Spleen (tissue), 11 donors: ENCODE measurements around the gene DPYSL4. TPM values are rescaled to one million over a fixed set of nuclear protein-coding genes. Genes with fewer than 3 reads are reported as not detected.

ENCODE experiments used
- DNase-seq: peaks from one replicate; pipeline ENCODE4 v3.0.0-alpha.2; 2020
- H3K27ac ChIP-seq, 8 donors: fragments of 200-600 bp; sonication (generic) in 7 of 8; 1 replicate in 4 of 8; 2 replicates in 4 of 8; pipeline versions ENCODE4 v1.5.0 to v1.8.0; 2016 to 2021; ENCODE audit warnings: inconsistent platforms in 4 of 8, mild to moderate bottlenecking in 4 of 8, moderate library complexity in 1 of 8
- H3K27me3 ChIP-seq, 7 donors: fragments of 200-600 bp; sonication (generic) in 6 of 7; replicated peaks in 1 of 7; 1 replicate in 4 of 7; 2 replicates in 3 of 7; pipeline versions ENCODE4 v1.5.0 to v1.8.0; 2016 to 2021; ENCODE audit warnings: inconsistent platforms in 3 of 7, mild to moderate bottlenecking in 1 of 7
- H3K36me3 ChIP-seq, 6 donors: fragments of 200-600 bp; sonication (generic) in 5 of 6; 1 replicate in 4 of 6; 2 replicates in 2 of 6; pipeline versions ENCODE4 v1.5.0 to v1.8.0; 2016 to 2021; ENCODE audit warnings: inconsistent platforms in 2 of 6
- H3K4me1 ChIP-seq, 6 donors: fragments of 200-600 bp; sonication (generic) in 5 of 6; 1 replicate in 3 of 6; 2 replicates in 3 of 6; pipeline versions ENCODE4 v1.5.0 to v1.8.0; 2016 to 2021; ENCODE audit warnings: inconsistent platforms in 3 of 6
- H3K4me3 ChIP-seq, 8 donors: fragments of 200-600 bp; sonication (generic) in 7 of 8; 1 replicate in 4 of 8; 2 replicates in 4 of 8; pipeline versions ENCODE4 v1.5.0 to v1.8.0; 2016 to 2021; ENCODE audit warnings: inconsistent platforms in 4 of 8, mild to moderate bottlenecking in 4 of 8, moderate library complexity in 2 of 8
- H3K9me3 ChIP-seq, 8 donors: fragments of 200-600 bp; sonication (generic) in 7 of 8; 1 replicate in 4 of 8; 2 replicates in 4 of 8; pipeline versions ENCODE4 v1.5.0 to v1.8.0; 2016 to 2021; ENCODE audit warnings: inconsistent platforms in 4 of 8
- CTCF ChIP-seq, 11 experiments: fragments of 200-600 bp in 7 of 11; fragments of 450-650 bp in 4 of 11; sonication (generic) in 4 of 11; IDR thresholded peaks in 8 of 11; conservative IDR thresholded peaks in 3 of 11; 1 replicate in 7 of 11; 2 replicates in 4 of 11; pipeline versions ENCODE4 v1.4.0 to v1.8.0; 2016 to 2021; ENCODE audit warnings: antibody characterized with exemption in 11 of 11, inconsistent platforms in 4 of 11, mild to moderate bottlenecking in 1 of 11
- POLR2A ChIP-seq, 3 donors: fragments of 450-650 bp; IDR thresholded peaks; one replicate each; pipeline ENCODE4 v1.5.1; 2017; ENCODE audit warnings: antibody characterized with exemption in 3 of 3, mild to moderate bottlenecking in 1 of 3
- POLR2AphosphoS5 ChIP-seq, 3 donors: sonication (generic); formaldehyde crosslinking; IDR thresholded peaks; one replicate each; pipeline ENCODE4 v1.5.1; 2017; ENCODE audit warnings: antibody characterized with exemption in 3 of 3
- WGBS, 5 donors: extraction: QIAGEN DNeasy Blood & Tissue Kit in 3 of 5; methylation state at CpG; one replicate each; pipeline versions ENCODE4 v1.1.5 to v1.1.7; 2013 to 2018; 5-methylcytosine and 5-hydroxymethylcytosine counted together
- intact Hi-C: fragments of 100-400 bp; cut with DNase I; formaldehyde crosslinking; loops from one replicate; pipeline ENCODE4 v1.15.0; 2023; ENCODE audit warnings: low total_unique reads
- polyA plus RNA-seq, 3 donors: library from polyadenylated mRNA; stranded (reverse); fragments of 200-250 nt; gene quantifications; one replicate each; pipeline ENCODE4 v1.2.1, GENCODE V29; 2013
- total RNA-seq, 7 donors: library from RNA; depleted of rRNA in 3 of 7; stranded (reverse); fragments of >200 nt in 3 of 7; fragmentation: NEBNext Ultra II Directional in 4 of 7; extraction: Animal tissue kit (Norgen Biotek cat#: 25700) in 4 of 7; gene quantifications; one replicate each; pipeline versions ENCODE4 v1.1.0 to v1.2.1, GENCODE V29; 2016 to 2021
- donor health status: healthy with polysubstance abuse.
- donor health status: DM: no; HTN: no; CAD: no; lungs with moderate emphysema.
- donor health status: DM: no; HTN: no; CAD: no.
- donor health status: Bipolar disorder and iron deficiency.
- donor health status: healthy.
- donor health status: DM: no; HTN: no; CAD: no.
- donor health status: DM: yes; HTN: yes; CAD: no.

DPYSL4 gene
- total and polyA plus RNA-seq, 10 donors = 0.55 to 6.0 (median 1.0) TPM; not detected in 1

DNA sequence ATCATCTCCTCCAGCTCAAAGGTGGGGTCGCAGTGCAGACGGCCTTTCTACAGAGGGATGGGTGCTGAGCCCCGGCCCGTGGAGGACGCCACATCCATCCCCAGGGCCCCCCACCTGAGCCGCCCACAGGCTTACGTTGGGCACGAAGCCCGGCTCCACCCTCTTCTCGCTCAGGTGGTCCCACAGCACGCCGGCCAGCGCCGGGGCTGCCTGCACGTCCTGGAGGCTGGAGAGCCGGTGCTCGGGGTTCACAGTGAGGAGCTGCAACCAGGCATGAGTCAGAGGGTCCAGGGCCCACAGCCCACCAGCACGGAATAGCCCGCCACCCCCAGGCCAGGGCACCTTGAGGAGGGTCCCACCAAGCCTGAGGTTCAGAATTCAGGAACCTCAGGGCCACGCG is 36.0 kb downstream of the DPYSL4 start:
- no peak overlapping the region for H3K27ac ChIP-seq
- H3K27me3 ChIP-seq = no peaks in the 10 kb centered on the region
- WGBS, 5 donors = 73 to 84% (median 82%) methylated on average over 11 to 21 of the region's 21 CpGs
- H3K36me3 ChIP-seq = peaks cover 0 to 17% (median 0%) of the 10 kb centered on the region in 6 donors
- peaks cover 0 to 12% (median 6%) of the 10 kb centered on the region in 8 donors for H3K9me3 ChIP-seq
- no peak for DNase-seq
- H3K4me3 ChIP-seq = no peak overlapping the region
- peaks cover 2 to 26% (median 13%) of the 10 kb centered on the region in 6 donors for H3K4me1 ChIP-seq
- no peak for TF ChIP-seq POLR2A (IDR thresholded peaks at IDR 0.05)
- intact Hi-C loops = loop anchor here (5.0 kb wide), 2 partner anchors 130 to 230 kb away; no protein-coding TSS in a partner anchor

GRCh38 chr10:132223156-132223590 is 36.4 kb downstream of the DPYSL4 start:
- intact Hi-C loops = loop anchor here (5.0 kb wide), 2 partner anchors 129 to 229 kb away; no protein-coding TSS in a partner anchor
- peak overlapping the region in 1 of 8 donors; percentile 11 for H3K27ac ChIP-seq
- H3K9me3 ChIP-seq = peaks cover 0 to 8% (median 3%) of the 10 kb centered on the region in 8 donors
- DNase-seq = peak; percentile 91
- H3K27me3 ChIP-seq = no peaks in the 10 kb centered on the region
- TF ChIP-seq POLR2A (IDR thresholded peaks at IDR 0.05) (no peak), POLR2AphosphoS5 (IDR thresholded peaks at IDR 0.05) (peak in 2 of 3 donors; percentile 25 to 61), CTCF (IDR thresholded peaks at IDR 0.05 in 8 of 11, conservative IDR thresholded peaks at IDR 0.05 in 3 of 11) (peak; percentile 84 to 98 (median 91))
- H3K4me3 ChIP-seq = no peak overlapping the region
- H3K36me3 ChIP-seq = peaks cover 0 to 18% (median 0%) of the 10 kb centered on the region in 6 donors
- peaks cover 2 to 26% (median 13%) of the 10 kb centered on the region in 6 donors for H3K4me1 ChIP-seq
- WGBS, 5 donors = 43 to 49% (median 44%) methylated on average over 11 to 16 of the region's 16 CpGs

DNA sequence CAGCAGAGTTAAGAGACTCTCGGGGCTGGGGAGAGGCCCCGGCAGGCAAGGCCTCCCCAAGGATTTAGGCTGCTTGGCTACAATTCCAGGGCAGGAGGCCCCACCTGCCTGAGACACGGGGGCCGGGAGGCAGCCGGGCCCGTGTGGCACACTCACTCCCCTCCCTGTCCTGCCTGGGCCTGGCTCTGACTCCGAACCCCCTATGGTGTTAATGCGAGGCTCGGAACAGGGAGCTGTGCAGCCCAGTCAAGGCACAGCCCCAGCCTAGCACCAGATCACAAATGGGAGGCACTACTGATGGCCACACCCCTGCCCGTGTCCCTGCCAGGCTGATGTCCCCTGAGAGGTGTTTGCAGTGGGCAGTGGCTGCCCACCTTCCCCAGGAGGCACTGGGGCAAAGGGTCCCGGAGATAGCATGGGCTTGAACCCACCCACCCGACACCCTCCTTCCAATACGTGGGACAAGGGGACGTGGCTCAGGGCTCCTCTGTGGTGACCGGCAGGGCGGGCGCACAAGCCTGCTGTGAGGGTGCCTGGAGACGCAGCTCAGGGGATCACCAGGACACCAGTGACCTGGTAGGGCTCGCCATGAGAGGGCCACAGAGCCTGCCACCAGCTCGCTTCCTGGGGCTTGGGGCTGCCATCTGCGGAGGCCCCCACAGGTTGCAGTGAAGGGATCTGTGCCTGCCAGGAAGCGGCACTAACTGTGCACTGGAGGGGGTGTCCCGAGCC is 37.0 kb downstream of the DPYSL4 start:
- Histone ChIP-seq H3K27me3 (no peaks in the 10 kb centered on the region), H3K9me3 (peaks cover 0 to 2% (median under 1%) of the 10 kb centered on the region in 8 donors), H3K36me3 (peaks cover 0 to 18% (median 0%) of the 10 kb centered on the region in 6 donors), H3K27ac (peak overlapping the region in 1 of 8 donors; percentile 11), H3K4me3 (no peak overlapping the region), H3K4me1 (peaks cover 2 to 26% (median 13%) of the 10 kb centered on the region in 6 donors)
- DNase-seq = no peak
- WGBS, 5 donors = 81 to 100% (median 92%) methylated on average over 2 to 23 of the region's 23 CpGs
- no peak for TF ChIP-seq CTCF (IDR thresholded peaks at IDR 0.05 in 8 of 11, conservative IDR thresholded peaks at IDR 0.05 in 3 of 11)
- TF ChIP-seq POLR2A (IDR thresholded peaks at IDR 0.05) = no peak
- intact Hi-C loops = loop anchor here (5.0 kb wide), 2 partner anchors 129 to 229 kb away; no protein-coding TSS in a partner anchor

GRCh38 chr10:132224343-132225072 is 37.8 kb downstream of the DPYSL4 start:
- H3K27ac ChIP-seq = no peak overlapping the region
- H3K4me1 ChIP-seq = peaks cover 2 to 30% (median 16%) of the 10 kb centered on the region in 6 donors
- H3K9me3 ChIP-seq = no peaks in the 10 kb centered on the region
- WGBS, 5 donors = 85 to 91% (median 91%) methylated on average over 15 to 20 of the region's 20 CpGs
- TF ChIP-seq POLR2AphosphoS5 (IDR thresholded peaks at IDR 0.05) (no peak), CTCF (IDR thresholded peaks at IDR 0.05 in 8 of 11, conservative IDR thresholded peaks at IDR 0.05 in 3 of 11) (no peak), POLR2A (IDR thresholded peaks at IDR 0.05) (no peak)
- H3K27me3 ChIP-seq = no peaks in the 10 kb centered on the region
- intact Hi-C loops = loop anchor here (5.0 kb wide), 2 partner anchors 128 to 228 kb away; no protein-coding TSS in a partner anchor
- H3K4me3 ChIP-seq = no peak overlapping the region
- DNase-seq = no peak
- H3K36me3 ChIP-seq = peaks cover 0 to 18% (median 0%) of the 10 kb centered on the region in 6 donors
